GM18508 (cell line): ENCODE results near the gene DNM3.

Experiments
- ATAC-seq: cut with Tn5 transposase; IDR thresholded peaks from one replicate; pipeline ENCODE4 v1.9.1; 2021; ENCODE audit warnings: moderate number of reproducible peaks; ENCODE audit not compliant: insufficient read depth, unreplicated experiment

The DNM3 gene

GRCh38 chr1:172452536-172453152, 611.3 kb downstream of the DNM3 start:
- ATAC-seq = no peak

GRCh38 chr1:172453153-172453545, 611.9 kb downstream of the DNM3 start:
- ATAC-seq = no peak

- ATAC-seq = no peak
Measured at GRCh38 chr1:172453607-172454006, 612.3 kb downstream of the DNM3 start.

- ATAC-seq = no peak
Measured at GRCh38 chr1:172455451-172455850, 614.2 kb downstream of the DNM3 start.

GRCh38 chr1:172456344-172456769, 615.1 kb downstream of the DNM3 start:
- ATAC-seq = no peak

- ATAC-seq = no peak
Measured at GRCh38 chr1:172457479-172458130, 616.3 kb downstream of the DNM3 start.

GRCh38 chr1:172460177-172460576, 618.9 kb downstream of the DNM3 start:
- ATAC-seq = no peak

- no peak for ATAC-seq
Measured at GRCh38 chr1:172460887-172461315, 619.6 kb downstream of the DNM3 start.
